SK-N-SH (cell line): ENCODE measurements around the gene RASD2.

ENCODE experiments used
- EZH2phosphoT487 ChIP-seq: fragments of 200-600 bp; sonication (generic); IDR thresholded peaks from 2 replicates; pipeline ENCODE4 v1.6.1; 2017; ENCODE audit warnings: low read depth, mixed run types, mild to moderate bottlenecking, antibody characterized with exemption, moderate library complexity, borderline replicate concordance
- FOSL2 ChIP-seq: IDR thresholded peaks from 2 replicates; pipeline ENCODE4 v1.4.0; 2012; ENCODE audit warnings: low read depth, mild to moderate bottlenecking, moderate library complexity, borderline replicate concordance
- FOXM1 ChIP-seq: IDR thresholded peaks from 2 replicates; pipeline ENCODE4 v1.4.0; 2012; ENCODE audit warnings: low read depth, mild to moderate bottlenecking
- MEF2A ChIP-seq: IDR thresholded peaks from 2 replicates; pipeline ENCODE4 v1.4.0; 2012; ENCODE audit warnings: low read depth, borderline replicate concordance
- NFIC ChIP-seq: IDR thresholded peaks from 2 replicates; pipeline ENCODE4 v1.4.0; 2012; ENCODE audit warnings: borderline replicate concordance
- NRF1 ChIP-seq: IDR thresholded peaks from 2 replicates; pipeline ENCODE4 v1.6.1; 2012; ENCODE audit warnings: low read depth, mild to moderate bottlenecking, low read length
- SMC3 ChIP-seq: IDR thresholded peaks from 2 replicates; pipeline ENCODE4 v1.6.1; 2012; ENCODE audit warnings: low read depth, low read length, improper control_type of control experiment
- TF ChIP-seq, protein P1 (sequence below): IDR thresholded peaks from 2 replicates; pipeline ENCODE4 v1.4.0; 2012; ENCODE audit warnings: low read depth
- TF ChIP-seq, protein P2 (sequence below): IDR thresholded peaks from 2 replicates; pipeline ENCODE4 v1.4.0; 2012; ENCODE audit warnings: low read depth, borderline replicate concordance
- TF ChIP-seq, protein P3 (sequence below): fragments of 200-600 bp; sonication (generic); IDR thresholded peaks from 2 replicates; pipeline ENCODE4 v1.6.1; 2017; ENCODE audit warnings: antibody characterized with exemption, mild to moderate bottlenecking, moderate library complexity
- TF ChIP-seq, protein P4 (sequence below): fragments of 150-350 bp; IDR thresholded peaks from 2 replicates; pipeline ENCODE4 v1.6.1; 2017; ENCODE audit warnings: antibody characterized with exemption, low read length, low read depth, borderline replicate concordance
- TF ChIP-seq, protein P5 (sequence below): IDR thresholded peaks from 2 replicates; pipeline ENCODE4 v1.6.1; 2012; ENCODE audit warnings: mild to moderate bottlenecking, low read depth, low read length, moderate library complexity
- TF ChIP-seq, protein P6 (sequence below): IDR thresholded peaks from 2 replicates; pipeline ENCODE4; 2012

DNA sequence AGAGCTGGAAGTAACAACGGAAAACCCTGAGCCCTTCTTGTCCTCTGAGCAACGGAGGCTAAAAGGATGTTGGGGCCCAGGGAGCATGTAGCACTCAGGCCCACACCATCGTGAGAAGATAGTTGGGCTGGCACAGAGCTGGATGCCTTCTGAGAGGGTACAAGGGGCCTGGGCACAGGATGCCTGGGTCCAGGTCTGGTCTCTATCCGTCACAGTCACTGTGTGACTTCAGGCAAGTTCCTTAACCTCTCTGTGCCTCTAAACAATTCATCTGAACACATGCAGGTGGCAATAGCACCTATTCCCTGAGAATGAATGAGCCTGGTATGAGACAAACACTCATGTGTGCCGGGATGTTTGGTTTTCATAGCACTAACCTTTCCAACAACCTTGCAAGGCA is 47.3 kb downstream of the RASD2 start:
- TF ChIP-seq, protein P1, sequence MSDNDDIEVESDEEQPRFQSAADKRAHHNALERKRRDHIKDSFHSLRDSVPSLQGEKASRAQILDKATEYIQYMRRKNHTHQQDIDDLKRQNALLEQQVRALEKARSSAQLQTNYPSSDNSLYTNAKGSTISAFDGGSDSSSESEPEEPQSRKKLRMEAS, result no peak
- TF ChIP-seq, protein P2, sequence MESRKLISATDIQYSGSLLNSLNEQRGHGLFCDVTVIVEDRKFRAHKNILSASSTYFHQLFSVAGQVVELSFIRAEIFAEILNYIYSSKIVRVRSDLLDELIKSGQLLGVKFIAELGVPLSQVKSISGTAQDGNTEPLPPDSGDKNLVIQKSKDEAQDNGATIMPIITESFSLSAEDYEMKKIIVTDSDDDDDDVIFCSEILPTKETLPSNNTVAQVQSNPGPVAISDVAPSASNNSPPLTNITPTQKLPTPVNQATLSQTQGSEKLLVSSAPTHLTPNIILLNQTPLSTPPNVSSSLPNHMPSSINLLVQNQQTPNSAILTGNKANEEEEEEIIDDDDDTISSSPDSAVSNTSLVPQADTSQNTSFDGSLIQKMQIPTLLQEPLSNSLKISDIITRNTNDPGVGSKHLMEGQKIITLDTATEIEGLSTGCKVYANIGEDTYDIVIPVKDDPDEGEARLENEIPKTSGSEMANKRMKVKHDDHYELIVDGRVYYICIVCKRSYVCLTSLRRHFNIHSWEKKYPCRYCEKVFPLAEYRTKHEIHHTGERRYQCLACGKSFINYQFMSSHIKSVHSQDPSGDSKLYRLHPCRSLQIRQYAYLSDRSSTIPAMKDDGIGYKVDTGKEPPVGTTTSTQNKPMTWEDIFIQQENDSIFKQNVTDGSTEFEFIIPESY, result no peak
- TF ChIP-seq SMC3 (no peak), FOSL2 (no peak), MEF2A (no peak), FOXM1 (no peak), NRF1 (no peak), NFIC (no peak), EZH2phosphoT487 (no peak)
- TF ChIP-seq, protein P3, sequence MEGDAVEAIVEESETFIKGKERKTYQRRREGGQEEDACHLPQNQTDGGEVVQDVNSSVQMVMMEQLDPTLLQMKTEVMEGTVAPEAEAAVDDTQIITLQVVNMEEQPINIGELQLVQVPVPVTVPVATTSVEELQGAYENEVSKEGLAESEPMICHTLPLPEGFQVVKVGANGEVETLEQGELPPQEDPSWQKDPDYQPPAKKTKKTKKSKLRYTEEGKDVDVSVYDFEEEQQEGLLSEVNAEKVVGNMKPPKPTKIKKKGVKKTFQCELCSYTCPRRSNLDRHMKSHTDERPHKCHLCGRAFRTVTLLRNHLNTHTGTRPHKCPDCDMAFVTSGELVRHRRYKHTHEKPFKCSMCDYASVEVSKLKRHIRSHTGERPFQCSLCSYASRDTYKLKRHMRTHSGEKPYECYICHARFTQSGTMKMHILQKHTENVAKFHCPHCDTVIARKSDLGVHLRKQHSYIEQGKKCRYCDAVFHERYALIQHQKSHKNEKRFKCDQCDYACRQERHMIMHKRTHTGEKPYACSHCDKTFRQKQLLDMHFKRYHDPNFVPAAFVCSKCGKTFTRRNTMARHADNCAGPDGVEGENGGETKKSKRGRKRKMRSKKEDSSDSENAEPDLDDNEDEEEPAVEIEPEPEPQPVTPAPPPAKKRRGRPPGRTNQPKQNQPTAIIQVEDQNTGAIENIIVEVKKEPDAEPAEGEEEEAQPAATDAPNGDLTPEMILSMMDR, result no peak
- TF ChIP-seq, protein P4, sequence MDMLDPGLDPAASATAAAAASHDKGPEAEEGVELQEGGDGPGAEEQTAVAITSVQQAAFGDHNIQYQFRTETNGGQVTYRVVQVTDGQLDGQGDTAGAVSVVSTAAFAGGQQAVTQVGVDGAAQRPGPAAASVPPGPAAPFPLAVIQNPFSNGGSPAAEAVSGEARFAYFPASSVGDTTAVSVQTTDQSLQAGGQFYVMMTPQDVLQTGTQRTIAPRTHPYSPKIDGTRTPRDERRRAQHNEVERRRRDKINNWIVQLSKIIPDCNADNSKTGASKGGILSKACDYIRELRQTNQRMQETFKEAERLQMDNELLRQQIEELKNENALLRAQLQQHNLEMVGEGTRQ, result no peak
- TF ChIP-seq, protein P5, sequence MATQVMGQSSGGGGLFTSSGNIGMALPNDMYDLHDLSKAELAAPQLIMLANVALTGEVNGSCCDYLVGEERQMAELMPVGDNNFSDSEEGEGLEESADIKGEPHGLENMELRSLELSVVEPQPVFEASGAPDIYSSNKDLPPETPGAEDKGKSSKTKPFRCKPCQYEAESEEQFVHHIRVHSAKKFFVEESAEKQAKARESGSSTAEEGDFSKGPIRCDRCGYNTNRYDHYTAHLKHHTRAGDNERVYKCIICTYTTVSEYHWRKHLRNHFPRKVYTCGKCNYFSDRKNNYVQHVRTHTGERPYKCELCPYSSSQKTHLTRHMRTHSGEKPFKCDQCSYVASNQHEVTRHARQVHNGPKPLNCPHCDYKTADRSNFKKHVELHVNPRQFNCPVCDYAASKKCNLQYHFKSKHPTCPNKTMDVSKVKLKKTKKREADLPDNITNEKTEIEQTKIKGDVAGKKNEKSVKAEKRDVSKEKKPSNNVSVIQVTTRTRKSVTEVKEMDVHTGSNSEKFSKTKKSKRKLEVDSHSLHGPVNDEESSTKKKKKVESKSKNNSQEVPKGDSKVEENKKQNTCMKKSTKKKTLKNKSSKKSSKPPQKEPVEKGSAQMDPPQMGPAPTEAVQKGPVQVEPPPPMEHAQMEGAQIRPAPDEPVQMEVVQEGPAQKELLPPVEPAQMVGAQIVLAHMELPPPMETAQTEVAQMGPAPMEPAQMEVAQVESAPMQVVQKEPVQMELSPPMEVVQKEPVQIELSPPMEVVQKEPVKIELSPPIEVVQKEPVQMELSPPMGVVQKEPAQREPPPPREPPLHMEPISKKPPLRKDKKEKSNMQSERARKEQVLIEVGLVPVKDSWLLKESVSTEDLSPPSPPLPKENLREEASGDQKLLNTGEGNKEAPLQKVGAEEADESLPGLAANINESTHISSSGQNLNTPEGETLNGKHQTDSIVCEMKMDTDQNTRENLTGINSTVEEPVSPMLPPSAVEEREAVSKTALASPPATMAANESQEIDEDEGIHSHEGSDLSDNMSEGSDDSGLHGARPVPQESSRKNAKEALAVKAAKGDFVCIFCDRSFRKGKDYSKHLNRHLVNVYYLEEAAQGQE, result no peak
- TF ChIP-seq, protein P6, sequence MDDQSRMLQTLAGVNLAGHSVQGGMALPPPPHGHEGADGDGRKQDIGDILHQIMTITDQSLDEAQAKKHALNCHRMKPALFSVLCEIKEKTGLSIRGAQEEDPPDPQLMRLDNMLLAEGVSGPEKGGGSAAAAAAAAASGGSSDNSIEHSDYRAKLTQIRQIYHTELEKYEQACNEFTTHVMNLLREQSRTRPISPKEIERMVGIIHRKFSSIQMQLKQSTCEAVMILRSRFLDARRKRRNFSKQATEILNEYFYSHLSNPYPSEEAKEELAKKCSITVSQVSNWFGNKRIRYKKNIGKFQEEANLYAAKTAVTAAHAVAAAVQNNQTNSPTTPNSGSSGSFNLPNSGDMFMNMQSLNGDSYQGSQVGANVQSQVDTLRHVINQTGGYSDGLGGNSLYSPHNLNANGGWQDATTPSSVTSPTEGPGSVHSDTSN, result no peak
